Small intestine (tissue), 7 donors: ENCODE measurements around the gene SLC39A5. TPM values are rescaled to one million over a fixed set of nuclear protein-coding genes. Genes with fewer than 3 reads are reported as not detected.
A peak's percentile ranks its signal among the peaks of the same experiment; 100 is the strongest.

Experiments used
- DNase-seq, 2 donors: peaks; one replicate each; pipeline versions ENCODE4 v3.0.0 to v3.0.0-alpha.2; 2013
- FAIRE-seq: peaks from 2 replicates; lab custom pipeline; 2012; peaks lifted over from hg19 to GRCh38; lab: Jason Lieb, UNC
- H3K27ac ChIP-seq, 3 donors: one replicate each; pipeline ENCODE4 v1.5.1; 2013; ENCODE audit warnings: low read length in 2 of 3, mild to moderate bottlenecking in 2 of 3, control low read depth in 1 of 3, inconsistent platforms in 1 of 3, low read depth in 1 of 3, moderate library complexity in 1 of 3
- H3K27me3 ChIP-seq, 3 donors: one replicate each; pipeline ENCODE4 v1.6.1; 2013; ENCODE audit warnings: low read length in 3 of 3, inconsistent platforms in 1 of 3; ENCODE audit not compliant: control insufficient read depth in 3 of 3, insufficient read depth in 3 of 3
- H3K36me3 ChIP-seq, 3 donors: one replicate each; pipeline ENCODE4 v1.6.1; 2013; ENCODE audit warnings: low read length in 3 of 3, inconsistent platforms in 1 of 3, low read depth in 1 of 3, mild to moderate bottlenecking in 1 of 3, moderate library complexity in 1 of 3; ENCODE audit not compliant: control insufficient read depth in 3 of 3, insufficient read depth in 2 of 3
- H3K4me1 ChIP-seq, 3 donors: one replicate each; pipeline ENCODE4 v1.6.1; 2013; ENCODE audit warnings: low read length in 2 of 3, inconsistent platforms in 1 of 3, low read depth in 1 of 3, mild to moderate bottlenecking in 1 of 3, moderate library complexity in 1 of 3; ENCODE audit not compliant: control insufficient read depth in 3 of 3, insufficient read depth in 2 of 3
- H3K4me3 ChIP-seq, 3 donors: one replicate each; pipeline ENCODE4 v1.5.1; 2013; ENCODE audit warnings: low read length in 3 of 3, control low read depth in 1 of 3, inconsistent platforms in 1 of 3, low read depth in 1 of 3, mild to moderate bottlenecking in 1 of 3, moderate library complexity in 1 of 3
- H3K9me3 ChIP-seq, 2 donors: one replicate each; pipeline ENCODE4 v1.6.1; 2013; ENCODE audit warnings: low read depth in 1 of 2, low read length in 1 of 2; ENCODE audit not compliant: control insufficient read depth in 2 of 2, insufficient read depth in 1 of 2
- WGBS, 3 donors: extraction: QIAGEN DNeasy Blood & Tissue Kit; methylation state at CpG; one replicate each; pipeline ENCODE4 v1.1.7; 2013; 5-methylcytosine and 5-hydroxymethylcytosine counted together
- polyA plus RNA-seq, 4 donors: library from polyadenylated mRNA; stranded (reverse) in 3 of 4; unstranded in 1 of 4; fragments of 200-250 nt in 3 of 4; fragments of 120-200 nt in 1 of 4; gene quantifications; one replicate each; pipeline versions ENCODE4 v1.2.1 to v1.2.3, GENCODE V29; 2013
- donor health status: healthy with polysubstance abuse.
- donor health status: control.
- donor health status: control.
- donor health status: Bipolar disorder and iron deficiency.
- donor health status: healthy.

Gene SLC39A5
- polyA plus RNA-seq, 4 donors: 178 to 689 (median 367) TPM

GRCh38 chr12:56242986-56243385, 13.1 kb downstream of the SLC39A5 start:
- WGBS, 3 donors: 87 to 92% (median 91%) methylated on average over 13 of the region's 13 CpGs
- DNase-seq (no peak), FAIRE-seq (no peak)
- H3K27me3 ChIP-seq: no peaks in the 10 kb centered on the region
- no peak overlapping the region for H3K4me3 ChIP-seq
- peaks cover 0 to 17% (median 0%) of the 10 kb centered on the region in 3 donors for H3K4me1 ChIP-seq
- peaks cover 35 to 93% (median 47%) of the 10 kb centered on the region in 3 donors for H3K36me3 ChIP-seq
- no peak overlapping the region for H3K27ac ChIP-seq
- H3K9me3 ChIP-seq: no peaks in the 10 kb centered on the region

- DNase-seq: no peak
- peaks cover 43 to 93% (median 49%) of the 10 kb centered on the region in 3 donors for H3K36me3 ChIP-seq
- H3K9me3 ChIP-seq: no peaks in the 10 kb centered on the region
- H3K4me3 ChIP-seq: no peak overlapping the region
- no peaks in the 10 kb centered on the region for H3K27me3 ChIP-seq
- H3K4me1 ChIP-seq: peaks cover 0 to 17% (median 0%) of the 10 kb centered on the region in 3 donors
- peak overlapping the region in 1 of 3 donors; percentile 6 for H3K27ac ChIP-seq
- no peak for FAIRE-seq
- 43 to 60% (median 47%) methylated on average over 3 of the region's 3 CpGs for WGBS, 3 donors
Observed at GRCh38 chr12:56243731-56244181, 13.9 kb downstream of the SLC39A5 start.

- H3K27me3 ChIP-seq: no peaks in the 10 kb centered on the region
- no peak overlapping the region for H3K27ac ChIP-seq
- H3K9me3 ChIP-seq: no peaks in the 10 kb centered on the region
- no peak for FAIRE-seq
- peaks cover 0 to 17% (median 0%) of the 10 kb centered on the region in 3 donors for H3K4me1 ChIP-seq
- no peak for DNase-seq
- peaks cover 45 to 92% (median 48%) of the 10 kb centered on the region in 3 donors for H3K36me3 ChIP-seq
- WGBS, 3 donors: 93 to 97% (median 94%) methylated on average over 14 of the region's 14 CpGs
- H3K4me3 ChIP-seq: no peak overlapping the region
Observed at GRCh38 chr12:56244494-56244893, 14.6 kb downstream of the SLC39A5 start.

- no peaks in the 10 kb centered on the region for H3K27me3 ChIP-seq
- WGBS, 3 donors: 94 to 96% (median 95%) methylated on average over 16 of the region's 16 CpGs
- H3K4me3 ChIP-seq: no peak overlapping the region
- H3K4me1 ChIP-seq: peaks cover 0 to 16% (median 0%) of the 10 kb centered on the region in 3 donors
- H3K36me3 ChIP-seq: peaks cover 42 to 87% (median 51%) of the 10 kb centered on the region in 3 donors
- H3K9me3 ChIP-seq: no peaks in the 10 kb centered on the region
- FAIRE-seq (no peak), DNase-seq (no peak)
- H3K27ac ChIP-seq: no peak overlapping the region
Observed at GRCh38 chr12:56247923-56248322, 18.1 kb downstream of the SLC39A5 start.

GRCh38 chr12:56248711-56249110, 18.9 kb downstream of the SLC39A5 start:
- peaks cover 0 to 9% (median 0%) of the 10 kb centered on the region in 3 donors for H3K4me1 ChIP-seq
- peaks cover 39 to 87% (median 50%) of the 10 kb centered on the region in 3 donors for H3K36me3 ChIP-seq
- DNase-seq (no peak), FAIRE-seq (no peak)
- no peak overlapping the region for H3K4me3 ChIP-seq
- no peak overlapping the region for H3K27ac ChIP-seq
- no peaks in the 10 kb centered on the region for H3K9me3 ChIP-seq
- H3K27me3 ChIP-seq: no peaks in the 10 kb centered on the region
- 85 to 95% (median 94%) methylated on average over 6 to 8 of the region's 8 CpGs for WGBS, 3 donors

- H3K27ac ChIP-seq: no peak overlapping the region
- no peak overlapping the region for H3K4me3 ChIP-seq
- H3K36me3 ChIP-seq: peaks cover 21 to 90% (median 40%) of the 10 kb centered on the region in 3 donors
- no peak for FAIRE-seq
- no peak for DNase-seq
- H3K4me1 ChIP-seq: peaks cover 0 to 12% (median 3%) of the 10 kb centered on the region in 3 donors
- WGBS, 3 donors: 92 to 100% (median 94%) methylated on average over 3 of the region's 3 CpGs
- no peaks in the 10 kb centered on the region for H3K9me3 ChIP-seq
- H3K27me3 ChIP-seq: no peaks in the 10 kb centered on the region
Observed at GRCh38 chr12:56252649-56253048, 22.8 kb downstream of the SLC39A5 start.

GRCh38 chr12:56253091-56253490, 23.2 kb downstream of the SLC39A5 start:
- 92 to 99% (median 97%) methylated on average over 11 of the region's 11 CpGs for WGBS, 3 donors
- Histone ChIP-seq H3K27me3 (no peaks in the 10 kb centered on the region), H3K27ac (no peak overlapping the region), H3K36me3 (peaks cover 16 to 86% (median 35%) of the 10 kb centered on the region in 3 donors), H3K4me3 (no peak overlapping the region), H3K4me1 (peaks cover 0 to 12% (median 3%) of the 10 kb centered on the region in 3 donors), H3K9me3 (no peaks in the 10 kb centered on the region)
- DNase-seq: no peak
- FAIRE-seq: no peak

GRCh38 chr12:56255671-56256070, 25.8 kb downstream of the SLC39A5 start:
- Histone ChIP-seq H3K27ac (no peak overlapping the region), H3K4me1 (peaks cover 0 to 17% (median 3%) of the 10 kb centered on the region in 3 donors), H3K9me3 (no peaks in the 10 kb centered on the region), H3K4me3 (no peak overlapping the region), H3K36me3 (peaks cover 6 to 62% (median 27%) of the 10 kb centered on the region in 3 donors), H3K27me3 (no peaks in the 10 kb centered on the region)
- no peak for FAIRE-seq
- whole genome bisulfite sequencing, 3 donors: 88 to 94% (median 93%) methylated on average over 7 of the region's 7 CpGs
- no peak for DNase-seq
